Choroid plexus epithelial cell (primary cell): ENCODE data around the gene HIPK1.
A peak's percentile ranks its signal among the peaks of the same experiment; 100 is the strongest.

Experiments used
- DNase-seq: peaks from one replicate; pipeline ENCODE4 v3.0.0-alpha.2; 2010; ENCODE audit warnings: low read depth
- H3K4me3 ChIP-seq: 2 replicates; pipeline ENCODE4 v1.5.1; 2011; ENCODE audit warnings: low read depth, mild to moderate bottlenecking, control low read depth, low read length, moderate library complexity
- CTCF ChIP-seq: conservative IDR thresholded peaks from 2 replicates; pipeline ENCODE4 v1.5.1; 2011; ENCODE audit warnings: low read depth, mild to moderate bottlenecking, control low read depth, inconsistent platforms, low read length, moderate library complexity

Gene HIPK1

DNA sequence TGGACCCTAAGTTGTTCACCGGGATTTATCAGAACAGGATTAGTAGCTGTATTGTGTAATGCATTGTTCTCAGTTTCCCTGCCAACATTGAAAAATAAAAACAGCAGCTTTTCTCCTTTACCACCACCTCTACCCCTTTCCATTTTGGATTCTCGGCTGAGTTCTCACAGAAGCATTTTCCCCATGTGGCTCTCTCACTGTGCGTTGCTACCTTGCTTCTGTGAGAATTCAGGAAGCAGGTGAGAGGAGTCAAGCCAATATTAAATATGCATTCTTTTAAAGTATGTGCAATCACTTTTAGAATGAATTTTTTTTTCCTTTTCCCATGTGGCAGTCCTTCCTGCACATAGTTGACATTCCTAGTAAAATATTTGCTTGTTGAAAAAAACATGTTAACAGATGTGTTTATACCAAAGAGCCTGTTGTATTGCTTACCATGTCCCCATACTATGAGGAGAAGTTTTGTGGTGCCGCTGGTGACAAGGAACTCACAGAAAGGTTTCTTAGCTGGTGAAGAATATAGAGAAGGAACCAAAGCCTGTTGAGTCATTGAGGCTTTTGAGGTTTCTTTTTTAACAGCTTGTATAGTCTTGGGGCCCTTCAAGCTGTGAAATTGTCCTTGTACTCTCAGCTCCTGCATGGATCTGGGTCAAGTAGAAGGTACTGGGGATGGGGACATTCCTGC, 46.2 kb downstream of the HIPK1 start:
- no peak for TF ChIP-seq CTCF
- H3K4me3 ChIP-seq: no peak overlapping the region
- DNase-seq: peak; percentile 64

DNA sequence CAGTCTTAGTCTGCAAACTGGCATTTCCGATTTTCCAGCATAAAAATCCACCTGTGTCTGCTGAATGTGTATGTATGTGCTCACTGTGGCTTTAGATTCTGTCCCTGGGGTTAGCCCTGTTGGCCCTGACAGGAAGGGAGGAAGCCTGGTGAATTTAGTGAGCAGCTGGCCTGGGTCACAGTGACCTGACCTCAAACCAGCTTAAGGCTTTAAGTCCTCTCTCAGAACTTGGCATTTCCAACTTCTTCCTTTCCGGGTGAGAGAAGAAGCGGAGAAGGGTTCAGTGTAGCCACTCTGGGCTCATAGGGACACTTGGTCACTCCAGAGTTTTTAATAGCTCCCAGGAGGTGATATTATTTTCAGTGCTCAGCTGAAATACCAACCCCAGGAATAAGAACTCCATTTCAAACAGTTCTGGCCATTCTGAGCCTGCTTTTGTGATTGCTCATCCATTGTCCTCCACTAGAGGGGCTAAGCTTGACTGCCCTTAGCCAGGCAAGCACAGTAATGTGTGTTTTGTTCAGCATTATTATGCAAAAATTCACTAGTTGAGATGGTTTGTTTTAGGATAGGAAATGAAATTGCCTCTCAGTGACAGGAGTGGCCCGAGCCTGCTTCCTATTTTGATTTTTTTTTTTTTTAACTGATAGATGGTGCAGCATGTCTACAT, 47.6 kb downstream of the HIPK1 start:
- DNase-seq: peak; percentile 79
- peak; percentile 86 for TF ChIP-seq CTCF
- no peak overlapping the region for H3K4me3 ChIP-seq

DNA sequence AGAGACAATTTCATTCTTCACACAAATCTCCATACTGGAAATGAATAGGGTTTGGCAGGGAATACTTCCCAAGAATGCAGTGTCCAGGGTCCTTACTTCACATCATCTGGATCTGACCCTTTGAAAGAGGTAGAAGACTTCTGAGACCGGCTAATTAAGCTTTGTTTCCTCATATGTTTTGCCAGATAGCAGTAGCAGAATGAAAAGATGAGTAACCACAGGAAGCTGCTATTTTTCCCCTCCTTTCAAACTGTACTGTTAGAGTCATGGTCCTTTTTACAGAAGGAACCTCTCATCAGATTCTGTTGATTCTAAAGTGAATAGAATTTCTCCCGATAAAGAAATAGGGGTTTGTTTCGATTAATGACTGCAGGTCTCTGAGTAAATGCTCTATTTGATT, 48.8 kb downstream of the HIPK1 start:
- no peak overlapping the region for H3K4me3 ChIP-seq
- DNase-seq: no peak
- no peak for TF ChIP-seq CTCF

GRCh38 chr1:113978863-113979702, 50.0 kb downstream of the HIPK1 start, which contains the start of gene OLFML3:
OLFML3 (plus strand) TSS chr1:113979474; CDS start chr1:113979517, 43 bp downstream.
- H3K4me3 ChIP-seq: peak within 1 kb of the TSS; percentile 51
- DNase-seq: peak; percentile 97
- TF ChIP-seq CTCF: peak; percentile 84

DNA sequence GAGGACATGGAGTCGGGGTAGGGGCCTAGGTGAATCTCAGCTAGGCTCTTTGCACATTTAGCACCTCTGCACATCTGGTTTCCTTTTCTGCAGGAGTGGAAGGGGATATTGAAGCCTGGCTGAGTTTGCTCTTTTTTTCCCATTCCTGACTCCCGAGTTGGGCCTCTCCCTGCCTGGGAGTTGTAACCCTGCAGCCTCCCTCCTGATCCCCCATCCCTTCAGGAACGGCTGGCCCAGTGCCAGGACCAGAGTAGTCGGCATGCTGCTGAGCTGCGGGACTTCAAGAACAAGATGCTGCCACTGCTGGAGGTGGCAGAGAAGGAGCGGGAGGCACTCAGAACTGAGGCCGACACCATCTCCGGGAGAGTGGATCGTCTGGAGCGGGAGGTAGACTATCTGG, 51.0 kb downstream of the HIPK1 start:
- DNase-seq: no peak
- no peak for TF ChIP-seq CTCF
- peak overlapping the region; percentile 51 for H3K4me3 ChIP-seq

GRCh38 chr1:113981962-113982931, 53.1 kb downstream of the HIPK1 start:
- TF ChIP-seq CTCF: no peak
- DNase-seq: peak; percentile 90
- H3K4me3 ChIP-seq: peak overlapping the region; percentile 31
